ENCODE data around the gene SULT1B1. TPM values are rescaled to one million over a fixed set of nuclear protein-coding genes. Genes with fewer than 3 reads are reported as not detected.

Gene SULT1B1
- total RNA-seq, 1 experiment from 2014 or later = 0.86 TPM

DNA sequence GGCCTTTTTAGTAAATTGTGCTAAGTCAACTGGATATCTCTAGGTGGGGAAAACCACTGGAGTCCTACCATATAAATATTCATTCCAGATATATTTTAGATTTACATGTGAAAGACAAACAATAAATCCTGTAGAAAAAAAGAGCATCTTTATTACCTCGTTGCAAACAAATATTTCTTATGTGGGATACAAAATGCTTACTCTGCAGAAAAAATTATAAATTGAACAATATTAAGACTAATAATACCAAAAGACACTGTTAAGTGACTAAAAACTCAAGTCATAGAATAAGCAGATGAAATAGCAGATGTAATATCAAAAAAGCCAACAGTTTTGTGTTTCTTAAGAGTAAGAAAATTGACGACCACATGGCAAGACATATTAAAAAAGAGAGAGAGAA is 43.8 kb downstream of the SULT1B1 start:
- POLR2A ChIA-PET = no interaction called here
- Histone ChIP-seq H3K27me3 (replicated peaks; ENCODE audit: control insufficient read depth, insufficient read depth, low read length) (no peaks in the 10 kb centered on the region), H3K4me3 (ENCODE audit: low read depth, low read length) (no peak overlapping the region), H3K9me3 (no peaks in the 10 kb centered on the region), H3K36me3 (ENCODE audit: control insufficient read depth, insufficient read depth, low read length) (no peaks in the 10 kb centered on the region), H3K4me1 (no peaks in the 10 kb centered on the region)
- intact Hi-C loops (cut with micrococcal nuclease; ENCODE audit: unreplicated experiment) = no loop called here
- CTCF ChIA-PET = no interaction called here
- Mint-ChIP-seq H3K4me1 (ENCODE audit: low read depth, unreplicated experiment) (no peaks in the 10 kb centered on the region), H3K27ac (ENCODE audit: unreplicated experiment) (no peak overlapping the region), H3K36me3 (ENCODE audit: insufficient read depth, unreplicated experiment) (no peaks in the 10 kb centered on the region), H3K4me3 (ENCODE audit: unreplicated experiment) (no peak overlapping the region), H3K9me3 (ENCODE audit: unreplicated experiment) (peaks cover 7% of the 10 kb centered on the region), H3K27me3 (ENCODE audit: insufficient read depth, unreplicated experiment) (no peaks in the 10 kb centered on the region)
- TF ChIP-seq, protein P1, sequence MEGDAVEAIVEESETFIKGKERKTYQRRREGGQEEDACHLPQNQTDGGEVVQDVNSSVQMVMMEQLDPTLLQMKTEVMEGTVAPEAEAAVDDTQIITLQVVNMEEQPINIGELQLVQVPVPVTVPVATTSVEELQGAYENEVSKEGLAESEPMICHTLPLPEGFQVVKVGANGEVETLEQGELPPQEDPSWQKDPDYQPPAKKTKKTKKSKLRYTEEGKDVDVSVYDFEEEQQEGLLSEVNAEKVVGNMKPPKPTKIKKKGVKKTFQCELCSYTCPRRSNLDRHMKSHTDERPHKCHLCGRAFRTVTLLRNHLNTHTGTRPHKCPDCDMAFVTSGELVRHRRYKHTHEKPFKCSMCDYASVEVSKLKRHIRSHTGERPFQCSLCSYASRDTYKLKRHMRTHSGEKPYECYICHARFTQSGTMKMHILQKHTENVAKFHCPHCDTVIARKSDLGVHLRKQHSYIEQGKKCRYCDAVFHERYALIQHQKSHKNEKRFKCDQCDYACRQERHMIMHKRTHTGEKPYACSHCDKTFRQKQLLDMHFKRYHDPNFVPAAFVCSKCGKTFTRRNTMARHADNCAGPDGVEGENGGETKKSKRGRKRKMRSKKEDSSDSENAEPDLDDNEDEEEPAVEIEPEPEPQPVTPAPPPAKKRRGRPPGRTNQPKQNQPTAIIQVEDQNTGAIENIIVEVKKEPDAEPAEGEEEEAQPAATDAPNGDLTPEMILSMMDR (IDR thresholded peaks at IDR 0.05; ENCODE audit: insufficient read depth in 1 of 2, low read depth in 1 of 2, low read length in 1 of 2, severe bottlenecking in 1 of 2, unreplicated experiment in 1 of 2) = no peak
- no TSS peak for BruUV-seq (replicated peaks)
- DNase-seq = no peak

DNA sequence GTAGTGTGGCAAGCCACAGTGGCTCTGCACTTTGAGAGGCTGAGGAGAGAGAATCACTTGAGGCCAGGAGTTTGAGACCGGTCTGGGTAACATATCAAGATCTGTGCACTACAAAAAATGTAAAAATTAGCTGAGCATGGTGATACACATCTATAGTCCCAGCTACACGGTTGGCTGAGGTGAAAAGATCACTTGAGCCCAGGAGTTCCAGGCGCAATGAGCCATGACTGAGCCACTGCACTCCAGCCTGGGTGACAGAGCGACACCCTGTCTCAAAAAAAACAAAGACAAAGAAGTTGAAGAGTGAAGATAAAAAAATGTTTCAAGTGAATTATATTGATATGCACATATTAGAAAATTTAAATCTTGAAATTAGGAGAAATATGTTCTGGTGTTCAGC is 46.3 kb downstream of the SULT1B1 start:
- DNase-seq = no peak
- ChIA-PET POLR2A (no interaction called here), CTCF (interaction anchor here (1.0 kb wide), 1 partner anchor 110 kb away, joined by 5 read pairs; no protein-coding TSS in a partner anchor)
- no peak overlapping the region for H3K27ac Mint-ChIP-seq (ENCODE audit: unreplicated experiment)
- Histone ChIP-seq H3K27me3 (replicated peaks; ENCODE audit: control insufficient read depth, insufficient read depth, low read length) (no peaks in the 10 kb centered on the region), H3K4me3 (ENCODE audit: low read depth, low read length) (no peak overlapping the region), H3K36me3 (ENCODE audit: control insufficient read depth, insufficient read depth, low read length) (no peaks in the 10 kb centered on the region), H3K9me3 (peaks cover 7% of the 10 kb centered on the region; the same call in 1 of the 2 replicates), H3K4me1 (no peaks in the 10 kb centered on the region)
- no peaks in the 10 kb centered on the region for H3K27me3 Mint-ChIP-seq (ENCODE audit: insufficient read depth, unreplicated experiment)
- BruUV-seq (replicated peaks) = no TSS peak
- TF ChIP-seq, protein P1 (IDR thresholded peaks at IDR 0.05; ENCODE audit: insufficient read depth in 1 of 2, low read depth in 1 of 2, low read length in 1 of 2, severe bottlenecking in 1 of 2, unreplicated experiment in 1 of 2) = no peak
- H3K4me1 Mint-ChIP-seq (ENCODE audit: low read depth, unreplicated experiment) = no peaks in the 10 kb centered on the region
- no peak overlapping the region for H3K4me3 Mint-ChIP-seq (ENCODE audit: unreplicated experiment)
- no peaks in the 10 kb centered on the region for H3K36me3 Mint-ChIP-seq (ENCODE audit: insufficient read depth, unreplicated experiment)
- intact Hi-C loops (cut with micrococcal nuclease; ENCODE audit: unreplicated experiment) = no loop called here
- peaks cover 23% of the 10 kb centered on the region for H3K9me3 Mint-ChIP-seq (ENCODE audit: unreplicated experiment)

DNA sequence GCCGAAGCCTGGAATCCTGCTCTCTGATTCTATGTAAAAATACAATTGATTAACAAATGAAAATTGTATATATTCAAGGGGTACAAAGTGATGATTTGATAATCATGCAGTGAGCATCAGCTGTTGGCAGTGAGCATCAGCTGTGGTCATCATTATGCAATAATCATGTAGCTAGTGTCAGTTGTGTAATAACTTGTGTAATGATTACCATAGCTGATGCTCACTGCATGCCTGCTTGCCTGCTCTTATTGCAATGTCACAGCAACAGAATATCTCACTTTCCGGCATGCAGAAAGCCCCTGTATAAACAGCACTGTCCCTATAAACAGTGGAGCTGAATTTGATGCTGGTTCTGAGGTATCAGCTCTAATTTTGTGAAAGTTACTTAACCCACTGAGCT is 46.8 kb downstream of the SULT1B1 start:
- DNase-seq = peak in 1 of 2 experiments; percentile 6
- ChIA-PET POLR2A (no interaction called here), CTCF (interaction anchor here (1.0 kb wide), 1 partner anchor 110 kb away, joined by 5 read pairs; no protein-coding TSS in a partner anchor)
- no peaks in the 10 kb centered on the region for H3K4me1 ChIP-seq
- H3K4me1 Mint-ChIP-seq (ENCODE audit: low read depth, unreplicated experiment) = no peaks in the 10 kb centered on the region
- no TSS peak for BruUV-seq (replicated peaks)
- peaks cover 7% of the 10 kb centered on the region; the same call in 1 of the 2 replicates for H3K9me3 ChIP-seq
- H3K27ac Mint-ChIP-seq (ENCODE audit: unreplicated experiment) = no peak overlapping the region
- H3K4me3 Mint-ChIP-seq (ENCODE audit: unreplicated experiment) = no peak overlapping the region
- no peaks in the 10 kb centered on the region for H3K36me3 Mint-ChIP-seq (ENCODE audit: insufficient read depth, unreplicated experiment)
- intact Hi-C loops (cut with micrococcal nuclease; ENCODE audit: unreplicated experiment) = no loop called here
- no peaks in the 10 kb centered on the region for H3K27me3 ChIP-seq (replicated peaks; ENCODE audit: control insufficient read depth, insufficient read depth, low read length)
- H3K4me3 ChIP-seq (ENCODE audit: low read depth, low read length) = no peak overlapping the region
- H3K36me3 ChIP-seq (ENCODE audit: control insufficient read depth, insufficient read depth, low read length) = no peaks in the 10 kb centered on the region
- no peaks in the 10 kb centered on the region for H3K27me3 Mint-ChIP-seq (ENCODE audit: insufficient read depth, unreplicated experiment)
- TF ChIP-seq, protein P1 (IDR thresholded peaks at IDR 0.05; ENCODE audit: insufficient read depth in 1 of 2, low read depth in 1 of 2, low read length in 1 of 2, severe bottlenecking in 1 of 2, unreplicated experiment in 1 of 2) = no peak
- peaks cover 23% of the 10 kb centered on the region for H3K9me3 Mint-ChIP-seq (ENCODE audit: unreplicated experiment)
